Adrenal gland (tissue), 12 donors: ENCODE data around the gene MBNL1. TPM values are rescaled to one million over a fixed set of nuclear protein-coding genes. Genes with fewer than 3 reads are reported as not detected.

Experiments used
- DNase-seq, 7 donors: peaks; one replicate each; pipeline ENCODE4 v3.0.0-alpha.2; 2019 to 2020
- H3K27ac ChIP-seq, 5 donors: fragments of 200-600 bp; sonication (generic) in 4 of 5; 1 replicate in 3 of 5; 2 replicates in 2 of 5; pipeline versions ENCODE4 v1.5.1 to v1.8.0; 2016 to 2020; ENCODE audit warnings: mild to moderate bottlenecking in 1 of 5
- H3K27me3 ChIP-seq: fragments of 200-600 bp; 2 replicates; pipeline ENCODE4 v1.8.0; 2021
- H3K36me3 ChIP-seq, 2 donors: fragments of 200-600 bp; replicated peaks in 1 of 2; 1 replicate in 1 of 2; 2 replicates in 1 of 2; pipeline versions ENCODE4 v1.5.1 to v1.8.0; 2018 to 2022
- H3K4me1 ChIP-seq, 2 donors: fragments of 200-600 bp; replicated peaks in 1 of 2; 1 replicate in 1 of 2; 2 replicates in 1 of 2; pipeline versions ENCODE4 v1.5.1 to v1.8.0; 2018 to 2021
- H3K4me3 ChIP-seq, 4 donors: fragments of 200-600 bp; sonication (generic) in 3 of 4; one replicate each; pipeline ENCODE4 v1.5.1; 2016 to 2018
- H3K9me3 ChIP-seq, 3 donors: fragments of 200-600 bp; sonication (generic) in 1 of 3; replicated peaks in 1 of 3; 1 replicate in 2 of 3; 2 replicates in 1 of 3; pipeline versions ENCODE4 v1.5.1 to v1.8.0; 2016 to 2021
- POLR2A ChIP-seq, 2 donors: fragments of 450-650 bp; IDR thresholded peaks; one replicate each; pipeline ENCODE4 v1.6.1; 2017; ENCODE audit warnings: antibody characterized with exemption in 2 of 2, mild to moderate bottlenecking in 2 of 2, moderate library complexity in 1 of 2
- WGBS, 4 donors: extraction: QIAGEN DNeasy Blood & Tissue Kit in 2 of 4; methylation state at CpG; one replicate each; pipeline versions ENCODE4 v1.1.5 to v1.1.7; 2013 to 2017; 5-methylcytosine and 5-hydroxymethylcytosine counted together
- intact Hi-C, 2 donors: fragments of 100-400 bp; cut with DNase I; formaldehyde crosslinking; loops; one replicate each; pipeline versions ENCODE4 v1.14.1 to v1.15.0; 2022 to 2023
- polyA plus RNA-seq, 3 donors: library from polyadenylated mRNA; stranded (reverse); fragments of 200-250 nt in 2 of 3; fragments of 350-450 nt in 1 of 3; fragmentation: Illumina TruSeq in 1 of 3; extraction: RNeasy Lipid Tissue Mini Kit (QIAGEN cat#74804) in 1 of 3; gene quantifications; one replicate each; pipeline ENCODE4 v1.2.3, GENCODE V29; 2013 to 2014
- total RNA-seq, 9 donors: library from RNA; depleted of rRNA in 4 of 9; stranded (reverse); fragments of >200 nt in 4 of 9; fragments of 120-200 nt in 1 of 9; fragmentation: NEBNext Ultra II Directional in 1 of 9; extraction: Animal tissue kit (Norgen Biotek cat#: 25700) in 1 of 9; gene quantifications; one replicate each; pipeline versions ENCODE4 v1.1.0 to v1.2.4, GENCODE V29; 2013 to 2023
- TF ChIP-seq, protein P1 (sequence below), 6 experiments: fragments of 450-650 bp in 4 of 6; fragments of 200-600 bp in 2 of 6; sonication (generic) in 1 of 6; IDR thresholded peaks; 1 replicate in 5 of 6; 2 replicates in 1 of 6; pipeline versions ENCODE4 v1.5.1 to v1.8.0; 2016 to 2021; ENCODE audit warnings: antibody characterized with exemption in 6 of 6, mild to moderate bottlenecking in 2 of 6, moderate library complexity in 1 of 6
- donor health status: healthy with polysubstance abuse.
- donor health status: Bipolar disorder and iron deficiency.
- donor health status: DM: yes; HTN: yes; CAD: no.
- donor health status: DM: no; HTN: no; CAD: no.
- donor health status: DM: no; HTN: no; CAD: no.
- donor health status: DM: yes; HTN: yes; CAD: no.

Gene MBNL1
- total and polyA plus RNA-seq, 12 donors: 30.6 to 252 (median 122) TPM

DNA sequence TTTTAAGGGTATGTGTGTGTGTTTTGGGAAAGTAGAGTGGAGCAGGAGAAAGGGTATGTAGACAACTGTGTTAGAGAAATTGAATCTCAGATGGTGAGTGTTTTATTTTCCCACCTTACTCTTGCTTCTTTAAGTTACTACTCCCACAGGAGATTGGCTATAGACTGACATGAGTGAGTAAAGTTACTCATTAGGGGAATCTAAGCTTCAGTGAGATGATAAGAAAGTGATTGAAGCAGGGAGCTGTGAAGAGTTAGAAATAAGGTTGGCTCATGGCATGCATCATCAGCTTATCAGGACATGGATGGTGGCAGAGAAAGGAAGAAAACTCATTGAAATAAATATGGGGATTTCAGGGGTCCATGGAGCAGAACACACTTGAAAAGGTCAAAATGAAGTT is 88.9 kb downstream of the MBNL1 start:
- TF ChIP-seq POLR2A (IDR thresholded peaks at IDR 0.05): no peak
- TF ChIP-seq, protein P1, sequence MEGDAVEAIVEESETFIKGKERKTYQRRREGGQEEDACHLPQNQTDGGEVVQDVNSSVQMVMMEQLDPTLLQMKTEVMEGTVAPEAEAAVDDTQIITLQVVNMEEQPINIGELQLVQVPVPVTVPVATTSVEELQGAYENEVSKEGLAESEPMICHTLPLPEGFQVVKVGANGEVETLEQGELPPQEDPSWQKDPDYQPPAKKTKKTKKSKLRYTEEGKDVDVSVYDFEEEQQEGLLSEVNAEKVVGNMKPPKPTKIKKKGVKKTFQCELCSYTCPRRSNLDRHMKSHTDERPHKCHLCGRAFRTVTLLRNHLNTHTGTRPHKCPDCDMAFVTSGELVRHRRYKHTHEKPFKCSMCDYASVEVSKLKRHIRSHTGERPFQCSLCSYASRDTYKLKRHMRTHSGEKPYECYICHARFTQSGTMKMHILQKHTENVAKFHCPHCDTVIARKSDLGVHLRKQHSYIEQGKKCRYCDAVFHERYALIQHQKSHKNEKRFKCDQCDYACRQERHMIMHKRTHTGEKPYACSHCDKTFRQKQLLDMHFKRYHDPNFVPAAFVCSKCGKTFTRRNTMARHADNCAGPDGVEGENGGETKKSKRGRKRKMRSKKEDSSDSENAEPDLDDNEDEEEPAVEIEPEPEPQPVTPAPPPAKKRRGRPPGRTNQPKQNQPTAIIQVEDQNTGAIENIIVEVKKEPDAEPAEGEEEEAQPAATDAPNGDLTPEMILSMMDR (IDR thresholded peaks at IDR 0.05): no peak
- intact Hi-C loops: no loop called here
- DNase-seq: no peak
- Histone ChIP-seq H3K4me1 (peaks cover 0 to 32% of the 10 kb centered on the region in 2 donors), H3K4me3 (no peak overlapping the region), H3K27me3 (no peaks in the 10 kb centered on the region), H3K27ac (no peak overlapping the region), H3K9me3 (no peaks in the 10 kb centered on the region), H3K36me3 (no peaks in the 10 kb centered on the region)

DNA sequence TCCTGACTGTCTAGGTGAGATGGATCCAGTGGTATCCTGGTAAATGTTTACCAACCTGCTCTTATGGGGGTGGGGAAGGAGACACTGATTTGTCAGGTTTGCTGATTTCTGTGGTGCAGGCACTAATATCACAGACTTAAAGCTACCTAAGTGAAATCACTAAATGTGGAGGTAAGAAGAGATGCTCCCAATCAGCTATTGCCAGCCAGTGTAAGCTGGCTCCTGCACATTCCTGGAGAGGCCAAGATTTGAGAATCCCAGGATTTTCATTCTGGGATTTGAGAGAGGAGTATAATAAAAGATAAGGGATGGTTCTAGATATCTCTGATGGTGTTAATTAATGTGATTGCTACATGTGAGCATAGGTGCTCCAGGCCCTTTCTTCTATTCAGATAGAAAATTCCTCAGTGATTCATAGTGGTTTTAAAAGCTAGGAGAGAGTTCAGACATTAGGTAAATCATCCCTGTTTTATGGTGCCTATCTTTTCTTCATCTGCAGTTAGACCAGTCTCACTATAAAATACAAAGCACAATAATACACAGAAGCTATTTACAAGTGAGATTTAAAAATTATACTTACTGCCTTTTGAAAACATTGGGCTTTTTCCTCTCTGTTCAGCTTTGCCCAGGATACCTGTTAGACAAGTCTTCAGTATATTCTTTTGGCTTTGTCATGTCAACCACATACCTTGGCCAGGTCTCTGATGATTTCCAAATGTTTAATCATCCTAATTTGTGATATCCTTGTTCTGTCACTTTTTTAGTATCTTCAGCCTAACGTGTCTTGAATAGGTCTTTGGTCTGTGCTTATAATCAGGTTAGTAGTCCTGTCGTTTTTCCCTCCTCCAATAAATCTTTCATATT is 90.9 kb downstream of the MBNL1 start:
- WGBS, 4 donors: 29 to 49% (median 39%) methylated on average over 2 of the region's 2 CpGs
- H3K27me3 ChIP-seq: no peaks in the 10 kb centered on the region
- H3K4me3 ChIP-seq: no peak overlapping the region
- DNase-seq: no peak
- peaks cover 0 to 36% of the 10 kb centered on the region in 2 donors for H3K4me1 ChIP-seq
- intact Hi-C loops: no loop called here
- H3K27ac ChIP-seq: no peak overlapping the region
- no peak for TF ChIP-seq POLR2A (IDR thresholded peaks at IDR 0.05)
- TF ChIP-seq, protein P1 (IDR thresholded peaks at IDR 0.05): no peak
- no peaks in the 10 kb centered on the region for H3K9me3 ChIP-seq
- H3K36me3 ChIP-seq: no peaks in the 10 kb centered on the region

DNA sequence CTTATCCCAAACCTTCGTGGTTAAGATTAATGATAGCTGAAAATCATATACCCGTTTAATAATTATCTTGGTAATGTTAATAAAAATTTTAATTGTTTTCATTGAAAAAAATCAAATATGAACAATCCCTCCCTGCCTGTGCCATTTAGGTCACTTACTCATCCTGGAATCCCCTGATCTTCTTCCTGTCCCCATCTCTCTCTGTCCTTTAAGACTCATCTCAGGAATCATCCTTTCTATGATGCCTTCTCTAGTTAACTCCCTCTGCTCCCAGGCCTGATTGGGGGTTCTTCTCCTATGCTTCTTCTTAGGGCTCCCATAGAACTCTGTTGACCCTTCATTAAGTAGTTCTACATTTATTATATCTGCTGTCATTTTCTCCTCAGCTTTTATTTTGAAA is 91.6 kb downstream of the MBNL1 start:
- intact Hi-C loops: no loop called here
- Histone ChIP-seq H3K27ac (no peak overlapping the region), H3K36me3 (no peaks in the 10 kb centered on the region), H3K4me1 (peaks cover 0 to 43% of the 10 kb centered on the region in 2 donors), H3K27me3 (no peaks in the 10 kb centered on the region), H3K9me3 (no peaks in the 10 kb centered on the region), H3K4me3 (no peak overlapping the region)
- no peak for TF ChIP-seq POLR2A (IDR thresholded peaks at IDR 0.05)
- TF ChIP-seq, protein P1 (IDR thresholded peaks at IDR 0.05): no peak
- no peak for DNase-seq
- WGBS, 4 donors: 54 to 65% (median 62%) methylated on average over 2 of the region's 2 CpGs

DNA sequence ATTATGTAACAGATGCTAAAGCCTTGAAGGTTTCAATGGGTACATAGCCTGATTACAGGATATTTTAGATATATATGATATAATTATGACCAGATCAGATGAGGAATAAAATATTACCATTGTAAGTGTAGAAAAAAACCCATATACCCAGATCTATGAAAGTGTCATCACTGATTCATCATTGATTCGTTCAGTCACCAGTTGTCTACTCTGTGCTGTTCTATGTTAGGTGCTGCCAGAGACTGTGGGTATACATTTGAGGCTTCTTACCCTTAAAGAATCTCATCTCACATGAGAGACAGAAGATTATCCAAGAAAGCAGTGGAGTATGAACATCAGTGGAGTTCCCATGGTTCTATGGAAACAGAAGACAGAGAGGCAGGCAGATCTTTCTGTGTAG is 92.2 kb downstream of the MBNL1 start:
- no peaks in the 10 kb centered on the region for H3K9me3 ChIP-seq
- no peak overlapping the region for H3K4me3 ChIP-seq
- WGBS, 4 donors: 85 to 91% (median 87%) methylated on average over 1 of the region's 1 CpG
- H3K36me3 ChIP-seq: no peaks in the 10 kb centered on the region
- no peak for DNase-seq
- H3K27ac ChIP-seq: no peak overlapping the region
- H3K4me1 ChIP-seq: peaks cover 0 to 45% of the 10 kb centered on the region in 2 donors
- intact Hi-C loops: no loop called here
- TF ChIP-seq, protein P1 (IDR thresholded peaks at IDR 0.05): no peak
- TF ChIP-seq POLR2A (IDR thresholded peaks at IDR 0.05): no peak
- H3K27me3 ChIP-seq: no peaks in the 10 kb centered on the region
